NCI-H1694 (cell line): ENCODE results near the gene YJEFN3.

Experiments
- DNase-seq: peaks from one replicate; lab custom pipeline; 2025; lab: John Stamatoyannopoulos, UW

The YJEFN3 gene

DNA sequence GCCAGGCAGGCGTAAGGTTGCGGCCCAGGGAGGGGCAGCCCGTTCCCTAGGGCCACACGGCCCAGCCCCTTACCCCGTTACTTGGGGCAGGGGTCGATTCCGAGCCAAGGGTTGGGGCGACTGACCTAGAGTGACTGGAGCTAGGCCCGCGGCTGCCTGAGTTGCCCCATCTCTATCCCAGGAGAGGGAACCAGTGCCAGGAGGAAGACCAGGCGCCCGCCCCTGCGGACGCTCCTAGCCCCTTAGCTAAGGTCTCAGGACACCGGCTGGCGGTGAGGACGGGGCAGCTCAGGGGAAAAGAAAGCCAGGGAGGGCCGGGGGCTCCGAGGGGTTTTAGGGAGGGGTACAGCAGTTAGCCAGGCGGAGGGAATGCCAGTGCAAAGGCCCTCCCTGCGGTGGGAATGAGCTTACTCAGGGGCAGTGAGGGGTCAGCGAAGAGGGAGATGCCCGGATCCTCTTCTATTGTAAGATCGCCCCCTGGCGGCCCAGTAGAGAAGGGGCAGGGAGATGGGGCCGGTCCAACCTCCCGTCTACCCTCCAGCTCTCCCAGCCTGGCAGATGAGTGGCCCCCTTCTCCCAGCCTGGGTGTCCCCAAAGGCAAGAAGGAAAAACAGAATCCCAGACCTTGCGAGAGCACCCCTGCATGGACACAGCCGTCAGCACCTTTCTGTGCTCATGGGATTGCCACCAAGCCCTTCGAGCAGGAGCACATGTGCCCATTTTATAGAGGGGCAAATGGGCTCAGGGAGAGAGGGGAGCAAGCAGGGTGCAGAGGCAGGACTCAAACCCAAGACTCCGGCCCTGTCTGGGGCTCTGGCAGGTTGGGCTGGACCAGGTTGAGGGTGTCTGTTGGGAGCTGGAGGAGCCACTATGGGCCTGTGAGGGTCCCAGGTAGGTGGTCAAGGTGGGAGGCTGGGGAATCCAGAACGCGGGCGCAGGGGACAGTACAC, 25.6 kb downstream of the YJEFN3 start:
- DNase-seq: no peak

GRCh38 chr19:19558055-19558454, 29.3 kb downstream of the YJEFN3 start:
- DNase-seq: no peak

GRCh38 chr19:19558636-19559035, 29.9 kb downstream of the YJEFN3 start:
- DNase-seq: no peak

GRCh38 chr19:19559931-19560330, 31.2 kb downstream of the YJEFN3 start:
- DNase-seq: no peak

DNA sequence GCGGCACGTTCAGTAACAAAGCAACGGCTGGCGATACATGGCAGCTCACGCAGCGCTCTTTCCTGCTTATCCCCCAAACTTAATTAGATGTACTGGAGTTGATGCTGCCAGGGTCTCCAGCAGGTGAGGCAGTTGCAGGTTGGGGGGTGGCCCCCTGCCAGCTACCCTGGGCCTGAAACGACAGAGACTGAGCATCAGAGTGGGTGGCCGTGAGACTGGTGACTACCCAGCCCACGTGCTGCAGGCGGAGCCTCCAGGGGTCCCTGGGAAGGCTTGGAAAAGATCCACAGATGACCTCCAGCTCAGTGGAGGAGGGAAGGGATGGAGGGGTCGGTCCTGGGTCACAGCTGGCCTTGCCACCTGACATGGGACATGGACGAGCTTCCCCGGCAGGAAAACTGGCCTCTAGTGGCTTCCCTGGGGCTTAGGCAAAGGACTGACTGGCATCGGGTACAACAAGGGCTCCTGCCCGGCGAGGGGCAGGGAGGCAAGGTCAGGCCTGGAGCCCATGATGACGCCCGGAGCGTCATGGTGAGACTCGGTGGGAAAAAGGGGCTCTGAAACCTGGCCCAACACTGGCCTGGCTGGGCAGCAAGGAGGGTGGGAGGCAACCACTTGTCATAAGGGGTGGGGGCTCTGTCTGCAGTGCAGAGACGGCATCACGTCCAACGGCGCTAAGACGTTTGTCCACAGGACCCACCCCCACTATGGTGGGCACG, 33.4 kb downstream of the YJEFN3 start:
- no peak for DNase-seq

DNA sequence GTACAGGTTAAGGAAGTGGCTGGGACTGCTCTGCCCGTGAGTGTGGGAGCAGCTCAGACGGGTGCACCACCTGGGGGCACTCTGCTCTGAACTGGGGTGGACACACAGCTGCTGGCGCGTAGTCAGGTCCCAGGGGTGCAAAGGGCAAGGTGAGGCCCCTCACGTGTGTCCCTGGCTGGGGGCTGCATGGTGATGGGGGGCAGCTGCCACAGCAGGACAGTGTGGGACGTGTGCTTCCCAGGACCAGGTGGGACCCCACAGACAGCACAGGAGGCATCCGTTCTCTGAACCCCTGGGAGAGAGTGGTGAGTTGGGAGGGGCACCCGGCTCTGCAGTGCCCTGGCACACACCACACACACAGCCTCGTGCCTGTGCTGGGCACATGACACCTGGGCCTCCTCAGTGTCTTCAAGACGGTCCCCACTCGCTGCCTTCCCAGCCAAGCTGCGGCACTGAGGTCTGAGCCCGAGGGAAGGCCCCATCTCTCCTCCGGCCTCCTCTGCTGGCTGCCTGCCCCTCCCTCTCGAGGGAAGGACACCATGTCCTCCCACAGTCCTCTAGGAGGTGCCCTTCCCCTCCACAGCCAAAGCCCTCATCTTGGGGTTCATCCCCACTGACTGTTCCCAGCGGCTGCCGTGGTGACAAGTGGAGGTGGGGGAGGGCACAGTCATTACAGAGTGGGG, 34.1 kb downstream of the YJEFN3 start:
- no peak for DNase-seq

DNA sequence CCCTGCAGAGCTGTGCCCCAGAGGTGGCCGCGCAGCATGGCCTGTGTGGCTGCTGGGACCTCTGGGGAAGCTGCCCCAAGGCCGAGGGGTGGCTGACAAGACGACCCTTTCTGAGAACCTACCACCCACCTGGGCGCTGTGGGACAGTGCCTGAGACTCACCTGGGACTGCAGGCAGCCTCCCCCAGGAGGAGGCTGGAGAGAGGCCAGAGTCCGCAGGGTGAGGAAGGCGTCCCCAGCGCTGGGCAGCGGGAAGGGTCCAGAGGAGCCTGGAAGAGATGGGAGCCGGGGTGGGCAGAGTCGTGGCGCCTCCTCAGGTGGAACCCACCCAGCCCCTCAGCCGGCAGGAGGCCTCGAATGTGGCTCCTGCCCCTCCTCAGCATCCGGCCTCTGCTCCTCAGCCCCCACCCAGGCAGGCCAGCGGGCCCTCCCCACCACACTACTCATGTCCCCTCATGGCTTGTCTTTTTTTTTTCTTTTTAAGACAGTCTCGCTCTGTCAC, 34.7 kb downstream of the YJEFN3 start:
- DNase-seq: no peak

DNA sequence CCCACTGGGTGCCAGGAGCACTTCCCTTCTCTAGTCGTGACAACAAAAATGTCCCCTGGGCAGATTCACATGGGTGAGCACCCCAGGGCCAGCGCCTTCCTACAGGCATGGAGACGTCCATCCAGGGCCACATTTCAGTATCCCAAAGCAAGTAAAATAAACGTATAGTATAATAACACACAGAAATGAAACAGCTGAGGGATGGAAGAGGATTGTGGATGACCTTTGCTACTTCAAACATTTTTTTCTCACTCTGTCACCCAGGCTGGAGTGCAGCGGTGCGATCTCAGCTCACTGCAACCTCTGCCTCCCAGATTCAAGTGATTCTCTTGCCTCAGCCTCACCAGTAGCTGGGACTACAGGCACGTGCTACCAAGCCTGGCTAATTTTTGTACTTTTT, 37.6 kb downstream of the YJEFN3 start:
- no peak for DNase-seq

DNA sequence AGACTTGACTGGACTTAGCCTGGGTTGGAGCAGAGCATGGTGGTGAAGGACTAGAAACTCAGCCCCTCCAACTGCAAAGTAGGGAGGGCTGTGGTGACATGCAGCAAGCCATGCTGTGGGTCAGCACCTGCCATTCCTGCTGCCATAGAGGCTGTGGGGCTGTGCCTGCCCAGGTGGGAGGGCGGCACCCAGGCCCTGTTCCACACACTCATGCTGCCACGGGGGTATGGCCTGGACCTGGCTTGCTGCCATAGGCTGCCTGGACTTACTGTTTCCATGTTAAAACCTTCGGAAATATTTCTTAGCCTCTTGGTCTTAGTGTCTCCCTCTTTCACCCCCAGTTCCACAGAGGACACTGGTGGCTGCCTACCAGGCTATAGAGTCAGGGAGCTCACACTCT, 38.7 kb downstream of the YJEFN3 start:
- DNase-seq: no peak

DNA sequence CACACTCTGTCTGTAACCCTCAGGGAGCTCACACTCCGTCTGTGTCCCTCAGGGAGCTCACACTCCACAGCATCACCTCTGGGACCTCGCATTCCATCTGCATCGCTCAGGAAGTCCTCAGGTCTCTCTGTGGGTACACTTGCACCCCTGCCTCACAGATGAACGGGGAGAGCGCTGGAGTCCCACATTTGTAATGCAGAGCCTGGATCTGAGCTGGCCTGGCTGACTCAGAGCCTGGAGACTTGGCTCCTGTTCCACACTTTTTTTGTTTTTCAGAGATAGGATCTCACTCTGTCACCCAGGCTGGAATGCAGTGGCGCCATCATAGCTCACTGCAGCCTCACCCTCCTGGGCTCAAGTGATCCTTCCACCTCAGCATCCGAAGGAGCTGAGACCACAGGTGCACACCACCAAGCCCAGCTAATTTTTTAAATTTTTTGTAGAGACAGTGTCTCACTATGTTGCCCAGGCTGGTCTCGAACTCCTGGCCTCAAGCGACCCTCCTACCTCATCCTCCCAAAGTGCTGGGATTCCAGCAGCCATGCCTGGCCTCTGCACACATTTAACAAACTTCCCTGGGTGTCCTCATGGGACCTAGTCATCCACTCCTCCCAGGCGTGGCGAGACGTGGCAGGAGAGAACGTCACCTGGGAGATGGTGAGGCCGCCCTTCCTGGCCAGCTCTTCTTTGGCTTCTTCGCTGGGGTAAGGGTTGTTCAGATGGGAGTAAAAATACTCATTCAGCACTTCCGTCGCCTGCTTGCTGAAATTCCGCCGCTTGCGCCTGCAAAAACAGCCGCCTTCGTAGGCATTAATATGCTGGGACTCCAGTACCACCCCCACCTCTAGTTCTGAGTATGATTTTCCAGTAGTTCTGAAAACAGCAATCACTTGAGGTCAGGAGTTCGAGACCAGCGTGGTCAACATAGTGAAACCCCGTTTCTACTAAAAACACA, 40.4 kb downstream of the YJEFN3 start:
- no peak for DNase-seq

- no peak for DNase-seq
These were observed 41.9 kb downstream of the YJEFN3 start for GRCh38 chr19:19570571-19570970.

GRCh38 chr19:19571071-19571786, 42.5 kb downstream of the YJEFN3 start:
- no peak for DNase-seq

DNA sequence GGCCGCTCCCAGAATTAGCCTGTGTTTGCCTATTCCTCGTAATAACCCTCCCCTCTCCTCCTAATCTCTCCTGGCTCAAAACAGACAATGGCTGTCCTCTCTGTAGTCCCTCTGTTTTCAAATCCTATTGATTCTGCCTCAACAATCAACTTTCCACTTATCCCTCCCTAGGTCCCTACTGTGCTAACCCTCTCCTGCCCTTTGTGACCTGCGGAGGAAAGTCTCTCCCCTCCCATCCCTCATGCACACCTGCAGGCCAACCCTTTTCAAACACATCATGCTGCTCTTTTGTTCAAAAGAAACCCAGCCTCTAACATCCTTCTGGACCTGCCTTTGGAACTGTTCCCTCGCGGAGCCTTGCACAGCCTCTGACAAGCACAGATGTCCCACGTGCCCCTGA, 46.7 kb downstream of the YJEFN3 start:
- peak; percentile 41 for DNase-seq

DNA sequence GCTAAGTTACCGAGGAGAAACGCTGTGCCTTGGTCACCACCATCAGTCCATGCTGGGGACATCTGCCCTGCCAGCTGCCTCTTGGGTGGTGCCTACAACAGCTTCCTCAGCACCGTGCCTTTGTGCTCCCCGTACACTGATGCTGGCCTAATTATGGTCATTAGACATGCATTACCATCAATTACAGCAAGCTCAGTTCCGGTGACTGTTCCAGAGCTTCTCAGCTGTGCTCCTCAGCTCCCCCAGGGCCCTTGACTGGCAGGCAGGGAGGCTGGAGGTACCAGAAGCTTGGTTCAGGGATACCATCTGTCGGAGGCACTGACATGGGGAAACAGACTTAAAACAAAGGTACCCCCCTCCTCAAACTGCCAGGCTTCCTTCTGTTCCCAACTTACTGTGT, 49.5 kb downstream of the YJEFN3 start:
- DNase-seq: peak; percentile 95

- DNase-seq: no peak
These were observed 51.0 kb downstream of the YJEFN3 start for GRCh38 chr19:19579533-19580361.

DNA sequence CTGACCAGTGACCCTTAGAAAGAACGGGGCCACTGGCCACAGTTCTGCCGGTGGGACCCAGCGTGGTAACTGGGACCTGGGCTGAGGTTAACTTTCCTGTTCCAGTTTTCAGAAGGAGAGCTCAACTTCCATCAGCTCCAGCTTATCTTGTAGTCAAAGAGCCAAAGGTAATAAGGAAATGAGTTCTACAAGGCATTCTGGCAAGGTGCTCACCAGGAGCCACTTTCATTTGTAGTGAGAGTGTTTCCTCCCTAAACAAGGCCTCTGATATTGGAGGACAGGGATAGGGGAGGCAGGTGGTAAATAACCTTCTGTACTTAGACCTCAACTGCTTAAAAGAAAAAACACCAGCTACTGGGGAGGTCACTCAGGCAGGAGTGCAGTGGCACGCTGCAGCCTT, 51.7 kb downstream of the YJEFN3 start:
- no peak for DNase-seq

DNA sequence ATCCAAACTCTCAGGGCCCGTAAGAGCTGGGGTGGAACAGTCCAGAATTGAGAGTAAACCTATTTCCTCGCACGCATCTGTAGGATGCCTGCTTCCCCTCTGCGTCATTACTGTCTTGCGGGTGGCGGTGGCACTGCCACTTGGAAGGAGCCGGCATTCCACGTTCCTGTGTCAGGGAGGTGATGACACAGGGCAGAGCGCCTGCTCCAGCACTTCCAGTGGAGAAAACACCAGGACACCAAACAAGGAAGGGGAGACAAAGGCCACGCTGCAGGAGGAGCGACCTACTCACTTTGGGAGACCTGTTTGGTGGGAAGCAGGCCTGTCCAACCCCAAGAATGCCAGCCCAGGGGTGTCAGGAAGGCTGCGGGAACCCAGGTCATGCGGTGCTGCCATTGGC, 52.7 kb downstream of the YJEFN3 start:
- DNase-seq: no peak

DNA sequence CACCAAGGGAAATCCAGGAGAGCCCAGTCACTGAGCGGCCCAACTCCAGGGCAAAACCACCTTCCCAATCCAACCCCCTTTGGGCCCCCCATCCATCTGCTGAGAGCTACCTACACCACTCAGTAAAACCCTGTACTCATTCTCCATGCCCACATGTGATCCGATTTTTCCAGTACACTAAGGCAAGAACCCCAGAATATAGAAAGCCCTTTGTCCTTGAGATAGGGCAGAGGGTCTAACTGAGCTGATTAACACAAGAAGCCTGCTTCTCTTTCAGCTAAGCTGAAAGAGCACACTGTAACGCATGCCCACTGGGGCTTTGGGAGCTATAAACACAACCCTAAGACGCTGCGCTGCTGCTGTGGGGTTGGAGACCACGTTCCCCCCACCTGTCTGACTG, 53.8 kb downstream of the YJEFN3 start:
- DNase-seq: no peak

GRCh38 chr19:19584356-19584755, 55.6 kb downstream of the YJEFN3 start:
- DNase-seq: no peak
